Vagina (tissue), 2 donors: ENCODE data around the gene SLC9A2.

Experiments used
- CTCF ChIP-seq, 3 experiments: fragments of 450-650 bp in 2 of 3; fragments of 200-600 bp in 1 of 3; sonication (generic) in 1 of 3; IDR thresholded peaks; one replicate each; pipeline ENCODE4 v1.5.1; 2017 to 2019; ENCODE audit warnings: antibody characterized with exemption in 3 of 3, mild to moderate bottlenecking in 2 of 3, moderate library complexity in 2 of 3
- POLR2A ChIP-seq, 2 donors: fragments of 450-650 bp; IDR thresholded peaks; one replicate each; pipeline ENCODE4 v1.6.1; 2017; ENCODE audit warnings: antibody characterized with exemption in 2 of 2, mild to moderate bottlenecking in 2 of 2, moderate library complexity in 2 of 2

- TF ChIP-seq CTCF (IDR thresholded peaks at IDR 0.05) (no peak), POLR2A (IDR thresholded peaks at IDR 0.05) (no peak)
Observed at GRCh38 chr2:102755284-102755683, 135.9 kb downstream of the SLC9A2 start.
